Neural progenitor cell (in vitro differentiated cells): ENCODE results near the gene MRPS6. TPM values are rescaled to one million over a fixed set of nuclear protein-coding genes. Genes with fewer than 3 reads are reported as not detected.

Experiments
- DNase-seq: peaks from one replicate; pipeline ENCODE4 v3.0.0-alpha.2; 2016; ENCODE audit warnings: low spot score
- H2AFZ ChIP-seq: fragments of 200-600 bp; sonication (generic); replicated peaks from 2 replicates; pipeline ENCODE4 v1.6.1; 2016; ENCODE audit warnings: antibody characterized with exemption
- H3F3A ChIP-seq: fragments of 200-600 bp; sonication (generic); 2 replicates; pipeline ENCODE4 v1.6.1; 2016; ENCODE audit warnings: antibody characterized with exemption, low read depth
- H3K27ac ChIP-seq: fragments of 200-600 bp; sonication (generic); 2 replicates; pipeline ENCODE4 v1.5.1; 2016; ENCODE audit warnings: mild to moderate bottlenecking
- H3K27me3 ChIP-seq: fragments of 200-600 bp; sonication (generic); 2 replicates; pipeline ENCODE4 v1.6.1; 2016; ENCODE audit warnings: mild to moderate bottlenecking, moderate library complexity
- H3K36me3 ChIP-seq: fragments of 200-600 bp; sonication (generic); 2 replicates; pipeline ENCODE4 v1.5.1; 2016
- H3K4me1 ChIP-seq: fragments of 200-600 bp; sonication (generic); 2 replicates; pipeline ENCODE4 v1.6.1; 2016; ENCODE audit warnings: mixed run types
- H3K4me2 ChIP-seq: fragments of 200-600 bp; sonication (generic); 2 replicates; pipeline ENCODE4 v1.6.1; 2016
- H3K4me3 ChIP-seq: fragments of 200-600 bp; sonication (generic); 2 replicates; pipeline ENCODE4 v1.5.1; 2016
- H3K79me2 ChIP-seq: fragments of 200-600 bp; sonication (generic); 2 replicates; pipeline ENCODE4 v1.6.1; 2016; ENCODE audit warnings: low read depth
- H3K9ac ChIP-seq: fragments of 200-600 bp; sonication (generic); 2 replicates; pipeline ENCODE4 v1.6.1; 2016
- H3K9me3 ChIP-seq: fragments of 200-600 bp; sonication (generic); 2 replicates; pipeline ENCODE4 v1.5.1; 2016; ENCODE audit warnings: low read depth
- H4K20me1 ChIP-seq: fragments of 200-600 bp; sonication (generic); 2 replicates; pipeline ENCODE4 v1.6.1; 2016; ENCODE audit warnings: low read depth
- H3K27ac Mint-ChIP-seq: 3 replicates; pipeline ENCODE4 v1.8.0; 2021; ENCODE audit warnings: mixed read lengths
- H3K27me3 Mint-ChIP-seq: 2 replicates; pipeline ENCODE4 v1.8.0; 2022; ENCODE audit warnings: low read depth, mild to moderate bottlenecking, inconsistent platforms, moderate library complexity, mixed read lengths; ENCODE audit not compliant: insufficient read depth
- H3K36me3 Mint-ChIP-seq: 3 replicates; pipeline ENCODE4 v1.8.0; 2021; ENCODE audit warnings: mixed read lengths
- H3K4me1 Mint-ChIP-seq: 3 replicates; pipeline ENCODE4 v1.8.0; 2021; ENCODE audit warnings: mixed read lengths
- H3K4me3 Mint-ChIP-seq: 3 replicates; pipeline ENCODE4 v1.8.0; 2021; ENCODE audit warnings: mild to moderate bottlenecking, moderate library complexity, mixed read lengths
- H3K9me3 Mint-ChIP-seq: 3 replicates; pipeline ENCODE4 v1.8.0; 2020; ENCODE audit warnings: mixed read lengths
- CTCF ChIP-seq: fragments of 200-600 bp; sonication (generic); IDR thresholded peaks from 2 replicates; pipeline ENCODE4 v1.5.1; 2017; ENCODE audit warnings: antibody characterized with exemption, mild to moderate bottlenecking
- EZH2 ChIP-seq: fragments of 200-600 bp; sonication (generic); IDR thresholded peaks from 2 replicates; pipeline ENCODE4 v1.6.1; 2017; ENCODE audit warnings: antibody characterized with exemption, mild to moderate bottlenecking, moderate library complexity
- EZH2phosphoT487 ChIP-seq: fragments of 200-600 bp; sonication (generic); IDR thresholded peaks from 2 replicates; pipeline ENCODE4 v1.6.1; 2017; ENCODE audit warnings: antibody characterized with exemption
- total RNA-seq: library from RNA; depleted of rRNA; stranded (reverse); fragments of >200 nt; gene quantifications from 2 replicates; pipeline ENCODE4 v1.2.3, GENCODE V29; 2015; ENCODE audit warnings: low replicate concordance

The MRPS6 gene
- total RNA-seq, 1 donor from 2014 or later: 108 TPM

DNA sequence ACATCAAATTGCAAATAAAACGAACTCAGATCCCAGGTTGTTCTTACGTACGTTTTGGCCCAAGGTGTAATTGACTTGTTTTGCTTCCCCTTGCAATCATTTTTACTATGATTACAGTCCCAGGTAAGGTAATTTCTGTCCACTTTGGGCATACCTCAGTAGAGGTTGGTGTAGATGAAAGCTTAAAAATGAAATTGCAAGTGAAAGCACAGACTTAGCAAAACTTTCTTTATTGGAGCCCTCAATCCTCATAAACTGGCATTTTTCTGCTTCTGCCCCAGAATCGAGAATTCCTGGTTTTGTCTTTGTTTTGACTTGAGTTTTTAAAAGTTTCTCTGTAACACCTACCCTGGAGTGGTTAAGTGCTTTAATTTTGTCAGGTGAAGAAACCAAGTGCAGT is 9.4 kb downstream of the MRPS6 start:
- H3K36me3 Mint-ChIP-seq: peaks cover 71% of the 10 kb centered on the region
- H3F3A ChIP-seq: peaks cover 3% of the 10 kb centered on the region
- no peaks in the 10 kb centered on the region for H3K27me3 ChIP-seq
- peak overlapping the region; percentile 48 for H3K4me2 ChIP-seq
- no peak overlapping the region for H3K27ac Mint-ChIP-seq
- H3K9me3 Mint-ChIP-seq: peaks cover 25% of the 10 kb centered on the region
- H4K20me1 ChIP-seq: peaks cover 99% of the 10 kb centered on the region
- H2AFZ ChIP-seq: no peak overlapping the region
- no peak overlapping the region for H3K9ac ChIP-seq
- DNase-seq: no peak
- H3K36me3 ChIP-seq: peaks cover 7% of the 10 kb centered on the region
- peaks cover 62% of the 10 kb centered on the region for H3K4me1 ChIP-seq
- no peak for TF ChIP-seq EZH2
- TF ChIP-seq CTCF: no peak
- no peak for TF ChIP-seq EZH2phosphoT487
- H3K4me3 Mint-ChIP-seq: no peak overlapping the region
- peaks cover 5% of the 10 kb centered on the region for H3K27me3 Mint-ChIP-seq
- peak overlapping the region; percentile 16 for H3K27ac ChIP-seq
- peaks cover 100% of the 10 kb centered on the region for H3K79me2 ChIP-seq
- peaks cover 12% of the 10 kb centered on the region for H3K4me1 Mint-ChIP-seq
- H3K9me3 ChIP-seq: no peaks in the 10 kb centered on the region
- no peak overlapping the region for H3K4me3 ChIP-seq

GRCh38 chr21:34083357-34083756 is 10.0 kb downstream of the MRPS6 start:
- H3K4me1 Mint-ChIP-seq: peaks cover 6% of the 10 kb centered on the region
- peaks cover 5% of the 10 kb centered on the region for H3K27me3 Mint-ChIP-seq
- Histone ChIP-seq H3K9me3 (no peaks in the 10 kb centered on the region), H4K20me1 (peaks cover 99% of the 10 kb centered on the region), H2AFZ (no peak overlapping the region), H3K4me2 (peak overlapping the region; percentile 48), H3K79me2 (peaks cover 100% of the 10 kb centered on the region), H3K9ac (no peak overlapping the region), H3K27me3 (no peaks in the 10 kb centered on the region), H3K4me3 (no peak overlapping the region), H3K4me1 (peaks cover 56% of the 10 kb centered on the region), H3K27ac (peak overlapping the region; percentile 16), H3F3A (peaks cover 3% of the 10 kb centered on the region), H3K36me3 (peaks cover 5% of the 10 kb centered on the region)
- H3K4me3 Mint-ChIP-seq: no peak overlapping the region
- TF ChIP-seq EZH2 (no peak), EZH2phosphoT487 (no peak), CTCF (no peak)
- H3K36me3 Mint-ChIP-seq: peaks cover 68% of the 10 kb centered on the region
- DNase-seq: no peak
- no peak overlapping the region for H3K27ac Mint-ChIP-seq
- peaks cover 25% of the 10 kb centered on the region for H3K9me3 Mint-ChIP-seq

GRCh38 chr21:34085129-34085528 is 11.8 kb downstream of the MRPS6 start:
- Histone ChIP-seq H3K4me3 (no peak overlapping the region), H3F3A (peaks cover 3% of the 10 kb centered on the region), H3K9ac (no peak overlapping the region), H3K9me3 (no peaks in the 10 kb centered on the region), H3K27me3 (no peaks in the 10 kb centered on the region), H3K4me2 (peak overlapping the region; percentile 48), H3K4me1 (peaks cover 53% of the 10 kb centered on the region), H3K27ac (no peak overlapping the region), H2AFZ (no peak overlapping the region), H3K36me3 (no peaks in the 10 kb centered on the region), H4K20me1 (peaks cover 100% of the 10 kb centered on the region), H3K79me2 (peaks cover 100% of the 10 kb centered on the region)
- Mint-ChIP-seq H3K27me3 (peaks cover 2% of the 10 kb centered on the region), H3K4me3 (no peak overlapping the region), H3K27ac (no peak overlapping the region), H3K36me3 (peaks cover 60% of the 10 kb centered on the region), H3K4me1 (no peaks in the 10 kb centered on the region), H3K9me3 (peaks cover 24% of the 10 kb centered on the region)
- no peak for TF ChIP-seq EZH2
- no peak for TF ChIP-seq CTCF
- no peak for TF ChIP-seq EZH2phosphoT487
- DNase-seq: peak; percentile 18
